ENCODE data around the gene UQCRHL. TPM values are rescaled to one million over a fixed set of nuclear protein-coding genes. Genes with fewer than 3 reads are reported as not detected.
A peak's percentile ranks its signal among the peaks of the same experiment; 100 is the strongest.

UQCRHL gene
- total RNA-seq, 1 donor from 2014 or later, result 2.0 TPM

GRCh38 chr1:15850471-15851001, 43.1 kb upstream of the UQCRHL start:
- TF ChIP-seq CTCF (IDR thresholded peaks at IDR 0.05; ENCODE audit: partially characterized antibody, unreplicated experiment), result no peak
- Mint-ChIP-seq H3K4me1 (ENCODE audit: low read depth, unreplicated experiment) (peaks cover 18% of the 10 kb centered on the region), H3K36me3 (ENCODE audit: unreplicated experiment) (no peaks in the 10 kb centered on the region), H3K9me3 (ENCODE audit: unreplicated experiment) (peaks cover 13% of the 10 kb centered on the region), H3K4me3 (ENCODE audit: unreplicated experiment) (peak overlapping the region; percentile 95), H3K27me3 (ENCODE audit: unreplicated experiment) (peaks cover 16% of the 10 kb centered on the region), H3K27ac (ENCODE audit: unreplicated experiment) (peak overlapping the region; percentile 100)
- no peak for DNase-seq

- Mint-ChIP-seq H3K4me3 (ENCODE audit: unreplicated experiment) (peak overlapping the region; percentile 95), H3K9me3 (ENCODE audit: unreplicated experiment) (peaks cover 13% of the 10 kb centered on the region), H3K27me3 (ENCODE audit: unreplicated experiment) (peaks cover 16% of the 10 kb centered on the region), H3K27ac (ENCODE audit: unreplicated experiment) (peak overlapping the region; percentile 100), H3K36me3 (ENCODE audit: unreplicated experiment) (no peaks in the 10 kb centered on the region), H3K4me1 (ENCODE audit: low read depth, unreplicated experiment) (peaks cover 18% of the 10 kb centered on the region)
- peak; percentile 78 for DNase-seq
- no peak for TF ChIP-seq CTCF (IDR thresholded peaks at IDR 0.05; ENCODE audit: partially characterized antibody, unreplicated experiment)
Observed at GRCh38 chr1:15849775-15850324, 42.4 kb upstream of the UQCRHL start.

- H3K27me3 Mint-ChIP-seq (ENCODE audit: unreplicated experiment), result peaks cover 16% of the 10 kb centered on the region
- no peaks in the 10 kb centered on the region for H3K36me3 Mint-ChIP-seq (ENCODE audit: unreplicated experiment)
- peak overlapping the region; percentile 100 for H3K27ac Mint-ChIP-seq (ENCODE audit: unreplicated experiment)
- peak overlapping the region; percentile 95 for H3K4me3 Mint-ChIP-seq (ENCODE audit: unreplicated experiment)
- peaks cover 13% of the 10 kb centered on the region for H3K9me3 Mint-ChIP-seq (ENCODE audit: unreplicated experiment)
- TF ChIP-seq CTCF (IDR thresholded peaks at IDR 0.05; ENCODE audit: partially characterized antibody, unreplicated experiment), result no peak
- peaks cover 18% of the 10 kb centered on the region for H3K4me1 Mint-ChIP-seq (ENCODE audit: low read depth, unreplicated experiment)
- DNase-seq, result peak; percentile 89
Observed at GRCh38 chr1:15848929-15849774, 41.7 kb upstream of the UQCRHL start.

GRCh38 chr1:15848143-15848928, 40.9 kb upstream of the UQCRHL start:
- peaks cover 18% of the 10 kb centered on the region for H3K4me1 Mint-ChIP-seq (ENCODE audit: low read depth, unreplicated experiment)
- H3K4me3 Mint-ChIP-seq (ENCODE audit: unreplicated experiment), result peak overlapping the region; percentile 95
- no peak for TF ChIP-seq CTCF (IDR thresholded peaks at IDR 0.05; ENCODE audit: partially characterized antibody, unreplicated experiment)
- H3K9me3 Mint-ChIP-seq (ENCODE audit: unreplicated experiment), result peaks cover 13% of the 10 kb centered on the region
- peak overlapping the region; percentile 100 for H3K27ac Mint-ChIP-seq (ENCODE audit: unreplicated experiment)
- DNase-seq, result peak; percentile 44
- no peaks in the 10 kb centered on the region for H3K36me3 Mint-ChIP-seq (ENCODE audit: unreplicated experiment)
- H3K27me3 Mint-ChIP-seq (ENCODE audit: unreplicated experiment), result peaks cover 16% of the 10 kb centered on the region
